Colonic mucosa (tissue), 4 donors: ENCODE measurements around the gene SRPRB. TPM values are rescaled to one million over a fixed set of nuclear protein-coding genes. Genes with fewer than 3 reads are reported as not detected.

ENCODE experiments used
- DNase-seq: peaks from one replicate; pipeline ENCODE4 v3.0.0-alpha.2; 2020
- H3K27ac ChIP-seq: fragments of 200-600 bp; one replicate; pipeline ENCODE4 v1.8.0; 2021
- H3K27me3 ChIP-seq: fragments of 200-600 bp; one replicate; pipeline ENCODE4 v1.8.0; 2021
- H3K36me3 ChIP-seq: fragments of 200-600 bp; one replicate; pipeline ENCODE4 v1.8.0; 2021
- H3K4me1 ChIP-seq: fragments of 200-600 bp; one replicate; pipeline ENCODE4 v1.8.0; 2021; ENCODE audit warnings: mild to moderate bottlenecking
- H3K4me3 ChIP-seq: fragments of 200-600 bp; one replicate; pipeline ENCODE4 v1.8.0; 2021
- H3K9ac ChIP-seq, 2 donors: one replicate each; pipeline ENCODE4 v1.7.0; 2013; ENCODE audit warnings: control low read depth in 2 of 2, low read depth in 2 of 2, low read length in 2 of 2
- H3K9me3 ChIP-seq: fragments of 200-600 bp; one replicate; pipeline ENCODE4 v1.8.0; 2021
- intact Hi-C: fragments of 100-400 bp; cut with DNase I; formaldehyde crosslinking; loops from one replicate; pipeline ENCODE4 v1.14.1; 2022
- total RNA-seq, 2 donors: library from RNA; stranded (reverse); fragmentation: NEBNext Ultra II Directional in 1 of 2; extraction: Animal tissue kit (Norgen Biotek cat#: 25700) in 1 of 2; gene quantifications; one replicate each; pipeline ENCODE4 v1.2.1, GENCODE V29; 2021
- TF ChIP-seq, protein P1 (sequence below): fragments of 200-600 bp; IDR thresholded peaks from one replicate; pipeline ENCODE4 v1.8.0; 2022; ENCODE audit warnings: antibody characterized with exemption, mild to moderate bottlenecking
- donor health status: healthy.
- donor health status: DM: no; HTN: no; CAD: no.
- donor health status: DM: no; HTN: no; CAD: no.

SRPRB gene
- total RNA-seq, 2 donors from 2014 or later: 38.0 to 86.1 TPM

DNA sequence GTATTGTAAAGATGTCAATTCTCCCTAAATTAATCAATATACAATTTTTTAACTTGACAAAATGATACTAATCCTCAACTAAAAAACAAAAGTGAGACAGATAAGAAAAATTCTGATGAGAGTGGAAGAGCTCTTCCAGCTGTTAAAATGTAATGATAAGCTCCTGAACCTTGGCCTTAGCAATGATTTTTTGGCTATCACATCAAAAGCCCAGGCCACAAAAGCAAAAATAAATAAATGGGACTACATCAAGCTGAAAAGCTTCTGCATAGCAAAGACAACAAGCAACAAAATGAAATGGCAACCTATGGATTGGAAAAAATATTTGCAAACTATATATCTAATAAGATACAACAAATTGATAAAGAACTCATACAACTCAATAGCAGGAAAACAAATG is 24.0 kb upstream of the SRPRB start:
- H3K36me3 ChIP-seq: no peaks in the 10 kb centered on the region
- no peak for DNase-seq
- H3K4me3 ChIP-seq: no peak overlapping the region
- H3K27ac ChIP-seq: no peak overlapping the region
- H3K9me3 ChIP-seq: no peaks in the 10 kb centered on the region
- TF ChIP-seq, protein P1, sequence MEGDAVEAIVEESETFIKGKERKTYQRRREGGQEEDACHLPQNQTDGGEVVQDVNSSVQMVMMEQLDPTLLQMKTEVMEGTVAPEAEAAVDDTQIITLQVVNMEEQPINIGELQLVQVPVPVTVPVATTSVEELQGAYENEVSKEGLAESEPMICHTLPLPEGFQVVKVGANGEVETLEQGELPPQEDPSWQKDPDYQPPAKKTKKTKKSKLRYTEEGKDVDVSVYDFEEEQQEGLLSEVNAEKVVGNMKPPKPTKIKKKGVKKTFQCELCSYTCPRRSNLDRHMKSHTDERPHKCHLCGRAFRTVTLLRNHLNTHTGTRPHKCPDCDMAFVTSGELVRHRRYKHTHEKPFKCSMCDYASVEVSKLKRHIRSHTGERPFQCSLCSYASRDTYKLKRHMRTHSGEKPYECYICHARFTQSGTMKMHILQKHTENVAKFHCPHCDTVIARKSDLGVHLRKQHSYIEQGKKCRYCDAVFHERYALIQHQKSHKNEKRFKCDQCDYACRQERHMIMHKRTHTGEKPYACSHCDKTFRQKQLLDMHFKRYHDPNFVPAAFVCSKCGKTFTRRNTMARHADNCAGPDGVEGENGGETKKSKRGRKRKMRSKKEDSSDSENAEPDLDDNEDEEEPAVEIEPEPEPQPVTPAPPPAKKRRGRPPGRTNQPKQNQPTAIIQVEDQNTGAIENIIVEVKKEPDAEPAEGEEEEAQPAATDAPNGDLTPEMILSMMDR: no peak
- no peaks in the 10 kb centered on the region for H3K4me1 ChIP-seq
- H3K9ac ChIP-seq: no peak overlapping the region
- intact Hi-C loops: no loop called here
- H3K27me3 ChIP-seq: no peaks in the 10 kb centered on the region

DNA sequence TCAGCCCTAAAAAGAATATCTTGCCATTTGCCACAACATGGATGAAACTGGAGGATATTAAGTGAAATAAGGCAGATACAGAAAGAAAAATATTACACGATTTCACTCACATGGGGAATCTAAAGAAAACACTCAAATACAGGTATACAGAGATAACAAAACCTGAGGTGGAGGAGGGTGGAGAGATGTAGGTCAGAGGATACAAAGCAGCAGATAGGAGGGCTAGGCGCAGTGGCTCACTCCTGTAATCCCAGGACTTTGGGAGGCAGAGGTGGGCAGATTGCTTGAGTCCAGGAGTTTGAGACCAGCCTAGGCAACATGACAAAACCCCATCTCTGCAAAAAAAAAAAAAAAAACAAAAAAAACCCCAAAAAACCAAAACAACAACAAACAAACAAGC is 23.2 kb upstream of the SRPRB start:
- no peak overlapping the region for H3K4me3 ChIP-seq
- intact Hi-C loops: no loop called here
- no peaks in the 10 kb centered on the region for H3K4me1 ChIP-seq
- no peak overlapping the region for H3K27ac ChIP-seq
- H3K9ac ChIP-seq: no peak overlapping the region
- no peak for DNase-seq
- H3K27me3 ChIP-seq: no peaks in the 10 kb centered on the region
- H3K9me3 ChIP-seq: no peaks in the 10 kb centered on the region
- H3K36me3 ChIP-seq: no peaks in the 10 kb centered on the region
- TF ChIP-seq, protein P1: no peak

DNA sequence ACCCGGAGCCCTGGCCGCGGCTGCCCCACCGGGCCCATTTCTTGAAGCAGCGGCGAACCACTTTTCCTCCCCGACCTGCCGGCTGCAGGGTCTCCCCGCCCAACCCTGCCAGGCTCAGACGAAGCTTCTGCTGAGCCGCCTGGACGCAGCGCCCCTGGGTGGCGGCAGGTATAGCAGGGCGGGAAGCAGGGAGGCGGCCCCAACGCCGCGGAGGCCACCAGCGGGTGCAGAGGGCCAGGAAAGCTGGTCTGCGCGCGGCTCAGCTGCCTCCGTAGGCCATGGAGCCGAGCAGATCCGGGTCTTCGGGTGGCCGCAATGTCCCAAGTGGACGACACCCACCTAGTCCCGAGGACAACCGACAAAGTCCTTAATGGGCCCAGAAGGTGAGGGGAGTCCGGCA is 21.9 kb upstream of the SRPRB start:
- no peaks in the 10 kb centered on the region for H3K9me3 ChIP-seq
- no peaks in the 10 kb centered on the region for H3K27me3 ChIP-seq
- no peaks in the 10 kb centered on the region for H3K4me1 ChIP-seq
- intact Hi-C loops: no loop called here
- H3K9ac ChIP-seq: no peak overlapping the region
- TF ChIP-seq, protein P1: no peak
- no peak overlapping the region for H3K4me3 ChIP-seq
- no peaks in the 10 kb centered on the region for H3K36me3 ChIP-seq
- no peak overlapping the region for H3K27ac ChIP-seq
- no peak for DNase-seq

DNA sequence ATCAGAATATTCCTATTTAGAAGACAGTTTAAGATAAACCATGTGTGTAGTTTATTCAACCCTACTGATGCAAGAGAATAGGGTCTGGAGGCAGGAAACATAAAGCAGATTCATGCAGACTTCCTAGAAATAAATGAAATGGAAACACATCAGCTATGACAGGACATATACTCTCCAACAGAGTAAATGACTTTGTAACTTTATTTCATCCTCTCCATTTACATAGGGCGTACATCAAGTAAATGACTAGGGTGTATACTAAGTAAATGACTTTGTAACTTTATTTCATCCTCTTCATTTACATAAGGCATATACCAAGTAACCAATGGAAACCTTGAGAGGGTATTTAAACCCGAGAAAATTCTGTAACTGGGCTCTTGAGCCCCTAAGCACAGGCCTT is 17.6 kb upstream of the SRPRB start:
- intact Hi-C loops: no loop called here
- DNase-seq: no peak
- H3K27me3 ChIP-seq: no peaks in the 10 kb centered on the region
- TF ChIP-seq, protein P1: no peak
- no peak overlapping the region for H3K27ac ChIP-seq
- no peaks in the 10 kb centered on the region for H3K36me3 ChIP-seq
- no peaks in the 10 kb centered on the region for H3K9me3 ChIP-seq
- H3K4me1 ChIP-seq: no peaks in the 10 kb centered on the region
- no peak overlapping the region for H3K9ac ChIP-seq
- H3K4me3 ChIP-seq: no peak overlapping the region

DNA sequence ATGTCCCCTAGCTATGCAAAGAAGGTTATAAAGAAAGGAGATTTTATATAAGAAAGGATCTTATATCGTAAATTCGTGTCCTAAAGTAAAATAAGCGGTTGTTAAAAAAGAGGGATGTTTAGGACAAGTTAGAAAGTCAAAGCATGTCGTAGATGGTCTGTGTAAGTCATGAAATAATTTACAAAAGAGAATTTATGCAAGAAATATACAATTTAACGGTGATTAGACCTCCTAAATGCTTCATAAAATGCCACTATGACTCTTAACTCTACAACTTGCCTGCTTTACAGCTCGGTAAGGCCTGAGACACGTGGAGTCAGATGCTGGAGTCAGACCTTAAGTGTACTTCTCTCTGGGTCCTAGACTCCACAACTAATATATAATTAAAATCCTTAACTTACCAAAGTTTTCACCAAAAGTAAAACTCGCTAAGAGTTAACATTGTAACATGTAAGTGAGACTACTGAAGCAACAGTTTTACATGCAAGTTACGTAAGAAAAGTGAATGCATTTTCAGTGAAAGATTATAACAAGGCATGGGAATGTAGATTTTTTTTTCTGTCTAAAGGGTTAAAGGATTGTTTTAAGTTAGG is 13.3 kb upstream of the SRPRB start:
- no peak for DNase-seq
- Histone ChIP-seq H3K27me3 (no peaks in the 10 kb centered on the region), H3K9me3 (no peaks in the 10 kb centered on the region), H3K27ac (no peak overlapping the region), H3K9ac (no peak overlapping the region), H3K4me1 (no peaks in the 10 kb centered on the region), H3K4me3 (no peak overlapping the region), H3K36me3 (no peaks in the 10 kb centered on the region)
- TF ChIP-seq, protein P1: no peak
- intact Hi-C loops: no loop called here
